Suprapubic skin (tissue), 3 donors: ENCODE measurements around the gene DDX5.

Source experiments
- CTCF ChIP-seq, 2 donors: fragments of 200-600 bp in 1 of 2; fragments of 450-650 bp in 1 of 2; sonication (generic) in 1 of 2; IDR thresholded peaks; one replicate each; pipeline ENCODE4 v1.5.1; 2016 to 2019; ENCODE audit warnings: antibody characterized with exemption in 2 of 2, mild to moderate bottlenecking in 1 of 2, moderate library complexity in 1 of 2
- EP300 ChIP-seq: sonication (generic); formaldehyde crosslinking; IDR thresholded peaks from one replicate; pipeline ENCODE4 v1.6.1; 2017; ENCODE audit warnings: antibody characterized with exemption
- POLR2A ChIP-seq, 2 donors: fragments of 450-650 bp; IDR thresholded peaks; one replicate each; pipeline ENCODE4 v1.6.1; 2017; ENCODE audit warnings: antibody characterized with exemption in 2 of 2, mild to moderate bottlenecking in 2 of 2, moderate library complexity in 2 of 2

GRCh38 chr17:64532409-64532808, 26.3 kb upstream of the DDX5 start:
- TF ChIP-seq CTCF (IDR thresholded peaks at IDR 0.05) (no peak), POLR2A (IDR thresholded peaks at IDR 0.05) (no peak), EP300 (no peak)
